Measurements from ENCODE around the gene ERBB2. TPM values are rescaled to one million over a fixed set of nuclear protein-coding genes. Genes with fewer than 3 reads are reported as not detected.
A peak's percentile ranks its signal among the peaks of the same experiment; 100 is the strongest.
"Not testable (repeated sequence)": the region's sequence is repeated elsewhere in the genome, so short reads cannot be mapped to it uniquely, and the experiment has no call there.

Gene ERBB2
- total RNA-seq, 1 donor from 2014 or later, result 64.2 TPM

GRCh38 chr17:39697961-39698360 is 1.9 kb upstream of the ERBB2 start:
- intact Hi-C loops (cut with DNase I), result no loop called here
- ATAC-seq (ENCODE audit: poor library complexity) (no peak), DNase-seq (no peak)

GRCh38 chr17:39699157-39699817 is 577 bp upstream of the ERBB2 start:
- ATAC-seq (ENCODE audit: poor library complexity); intact Hi-C loops (cut with DNase I); DNase-seq: not testable (repeated sequence)

GRCh38 chr17:39700148-39700987 is 504 bp downstream of the ERBB2 start:
- DNase-seq, result no peak
- intact Hi-C loops (cut with DNase I), result no loop called here
- peak; percentile 58 for ATAC-seq (ENCODE audit: poor library complexity)

GRCh38 chr17:39701012-39701783 is 1.3 kb downstream of the ERBB2 start:
- intact Hi-C loops (cut with DNase I), result no loop called here
- ATAC-seq (ENCODE audit: poor library complexity) (no peak), DNase-seq (no peak)

DNA sequence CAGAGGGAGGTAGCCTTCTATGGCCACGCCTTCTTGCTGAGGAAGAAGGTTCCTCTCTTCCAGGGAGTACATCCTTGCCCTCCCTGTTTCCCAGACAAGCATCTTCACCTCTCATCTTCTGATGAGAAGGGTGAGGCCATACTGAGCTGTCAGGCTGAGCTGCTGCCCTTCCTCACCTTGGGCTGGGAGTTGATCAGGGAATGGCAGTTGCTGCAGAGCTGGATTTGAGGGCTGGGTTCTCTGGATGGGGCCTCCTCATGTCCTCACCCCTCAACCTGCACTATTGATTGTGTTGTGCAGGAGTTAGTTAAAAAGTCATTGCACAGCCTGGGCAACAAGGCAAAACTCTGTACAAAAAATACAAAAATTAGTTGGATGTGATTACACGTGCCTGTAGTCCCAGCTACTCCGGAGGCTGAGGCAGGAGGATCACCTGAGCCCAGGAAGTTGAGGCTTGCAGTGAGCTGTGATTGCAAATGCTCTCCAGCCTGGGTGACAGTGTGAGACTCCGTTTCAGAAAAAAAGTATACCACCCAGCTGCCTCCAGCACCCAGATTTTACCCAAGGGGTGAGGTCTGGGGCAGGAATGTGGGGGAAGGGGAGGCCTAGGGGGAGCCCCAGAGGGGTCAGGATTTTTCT is 2.0 kb downstream of the ERBB2 start:
- intact Hi-C loops (cut with DNase I), result no loop called here
- DNase-seq (no peak), ATAC-seq (ENCODE audit: poor library complexity) (no peak)

GRCh38 chr17:39702901-39703893 is 3.3 kb downstream of the ERBB2 start:
- DNase-seq (no peak), ATAC-seq (ENCODE audit: poor library complexity) (no peak)
- intact Hi-C loops (cut with DNase I), result no loop called here

DNA sequence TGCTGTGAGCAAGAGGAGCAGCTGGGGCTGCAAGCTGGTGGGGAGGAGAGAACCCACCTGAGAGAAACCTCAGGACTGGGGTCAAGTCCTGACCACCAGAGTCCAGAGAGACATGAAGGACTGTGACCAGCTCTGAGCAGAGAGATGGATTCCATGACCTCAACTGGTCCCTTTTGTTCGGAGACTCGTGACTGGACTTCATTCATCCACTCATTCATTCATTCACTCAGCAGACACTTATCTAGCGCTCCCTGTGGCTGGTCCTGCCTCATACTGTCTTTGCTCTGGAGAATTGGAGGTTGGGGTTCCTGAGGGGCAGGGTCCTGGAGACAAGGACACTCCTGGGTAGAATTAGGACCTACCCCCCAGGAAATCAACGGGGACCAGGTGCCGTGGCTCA is 4.0 kb downstream of the ERBB2 start:
- DNase-seq (no peak), ATAC-seq (ENCODE audit: poor library complexity) (no peak)
- intact Hi-C loops (cut with DNase I), result no loop called here

- ATAC-seq (ENCODE audit: poor library complexity) (no peak), DNase-seq (no peak)
- intact Hi-C loops (cut with DNase I), result no loop called here
These were observed 5.1 kb downstream of the ERBB2 start for GRCh38 chr17:39704821-39705551.

DNA sequence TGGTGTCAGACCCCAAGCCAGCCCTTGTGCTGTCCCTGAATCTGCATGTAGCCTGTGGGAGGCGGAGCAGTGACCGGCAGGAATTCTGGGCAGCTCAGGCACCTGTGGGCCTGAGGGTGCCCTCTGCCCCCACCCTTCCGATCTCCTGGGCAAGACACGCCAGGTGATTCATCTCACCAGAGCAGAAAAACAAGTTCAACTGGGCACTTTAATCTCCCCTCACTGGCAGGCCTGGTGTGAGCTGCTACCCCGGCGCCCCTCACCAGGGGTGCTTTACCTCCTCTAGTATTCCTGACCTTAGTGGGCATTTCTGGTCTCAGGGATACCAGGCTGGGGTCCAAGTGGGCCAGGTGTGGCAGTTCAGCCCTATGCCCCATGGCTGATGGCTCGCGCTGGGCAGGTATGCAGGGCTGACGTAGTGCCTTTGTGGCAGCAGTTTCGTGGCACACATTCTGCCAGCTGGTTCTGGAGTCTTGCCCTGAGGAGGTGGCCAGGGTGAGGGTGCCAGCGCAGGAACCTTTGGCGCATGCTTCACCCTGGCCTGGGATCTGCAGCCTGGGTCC is 6.0 kb downstream of the ERBB2 start:
- ATAC-seq (ENCODE audit: poor library complexity) (peak; percentile 79), DNase-seq (peak; percentile 72)
- intact Hi-C loops (cut with DNase I), result no loop called here

DNA sequence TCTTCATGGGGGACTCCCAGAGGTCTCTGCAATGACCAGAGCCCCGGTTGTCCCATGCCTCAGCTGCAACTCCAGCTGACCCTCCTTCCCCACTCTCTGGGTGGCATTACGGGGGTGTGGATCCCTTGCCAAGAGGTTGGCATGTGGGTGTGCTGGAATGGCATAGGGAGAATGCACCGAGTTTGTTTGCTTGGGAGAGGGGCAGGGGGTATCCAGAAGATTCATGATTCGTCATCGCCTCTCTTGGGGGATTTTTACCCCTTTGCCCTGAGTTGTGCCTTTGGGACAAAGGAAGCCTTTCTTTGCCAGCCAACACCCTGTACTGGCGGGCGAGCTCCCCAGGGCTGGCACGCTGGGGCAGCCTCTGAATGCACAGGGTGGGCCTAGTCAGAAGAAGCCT is 6.5 kb downstream of the ERBB2 start:
- intact Hi-C loops (cut with DNase I), result no loop called here
- DNase-seq, result no peak
- ATAC-seq (ENCODE audit: poor library complexity), result peak; percentile 3

DNA sequence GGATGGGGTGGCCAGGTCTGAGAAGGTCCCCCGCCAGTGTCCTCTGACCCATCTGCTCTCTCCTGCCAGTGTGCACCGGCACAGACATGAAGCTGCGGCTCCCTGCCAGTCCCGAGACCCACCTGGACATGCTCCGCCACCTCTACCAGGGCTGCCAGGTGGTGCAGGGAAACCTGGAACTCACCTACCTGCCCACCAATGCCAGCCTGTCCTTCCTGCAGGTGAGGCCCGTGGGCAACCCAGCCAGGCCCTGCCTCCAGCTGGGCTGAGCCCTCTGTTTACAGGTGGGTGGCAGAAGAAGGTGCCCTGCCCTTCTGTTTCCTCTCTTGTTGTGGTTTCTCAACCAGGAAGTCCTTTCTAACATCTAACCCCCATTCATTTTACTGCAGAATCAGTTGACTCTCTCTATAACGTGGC is 7.1 kb downstream of the ERBB2 start:
- ATAC-seq (ENCODE audit: poor library complexity), result no peak
- intact Hi-C loops (cut with DNase I), result no loop called here
- DNase-seq, result no peak

- no peak for ATAC-seq (ENCODE audit: poor library complexity)
- DNase-seq, result no peak
- intact Hi-C loops (cut with DNase I), result no loop called here
These were observed 9.6 kb downstream of the ERBB2 start for GRCh38 chr17:39709319-39709997.

DNA sequence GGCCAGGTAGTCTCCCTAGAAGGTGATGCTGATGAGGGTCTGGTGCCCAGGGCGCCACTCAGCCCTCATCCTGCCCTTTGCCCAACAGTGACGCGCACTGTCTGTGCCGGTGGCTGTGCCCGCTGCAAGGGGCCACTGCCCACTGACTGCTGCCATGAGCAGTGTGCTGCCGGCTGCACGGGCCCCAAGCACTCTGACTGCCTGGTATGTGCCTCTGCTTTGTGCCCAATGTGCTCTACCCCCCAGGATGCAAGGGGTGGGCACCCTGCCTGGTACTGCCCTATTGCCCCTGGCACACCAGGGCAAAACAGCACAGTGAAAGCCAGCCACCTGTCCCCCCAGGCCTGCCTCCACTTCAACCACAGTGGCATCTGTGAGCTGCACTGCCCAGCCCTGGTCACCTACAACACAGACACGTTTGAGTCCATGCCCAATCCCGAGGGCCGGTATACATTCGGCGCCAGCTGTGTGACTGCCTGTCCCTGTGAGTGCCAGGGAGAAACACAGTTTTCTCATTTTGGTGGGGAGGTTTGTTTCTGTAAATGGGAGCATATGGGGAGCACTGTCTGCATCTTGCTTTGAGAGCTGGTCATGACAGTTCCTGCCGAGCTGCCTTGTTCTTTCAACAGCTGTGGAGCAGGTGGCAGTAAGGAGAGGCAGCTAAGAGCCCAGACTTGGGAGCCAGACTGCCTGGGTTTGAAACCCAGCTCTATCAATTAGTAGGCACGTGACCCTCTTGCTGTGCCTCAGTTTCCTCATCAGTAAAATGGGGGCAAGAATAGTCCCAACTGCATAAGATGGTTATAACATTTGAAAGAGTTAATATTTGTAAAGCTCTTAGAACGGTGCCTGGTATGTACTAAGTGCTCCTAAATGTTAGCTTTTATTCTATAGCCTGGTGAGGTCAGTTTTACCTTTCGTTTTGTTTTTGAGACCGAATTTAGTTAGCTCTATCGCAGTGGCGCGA is 10.4 kb downstream of the ERBB2 start:
- no peak for DNase-seq
- ATAC-seq (ENCODE audit: poor library complexity), result no peak
- intact Hi-C loops (cut with DNase I), result no loop called here

- DNase-seq; intact Hi-C loops (cut with DNase I); ATAC-seq (ENCODE audit: poor library complexity): not testable (repeated sequence)
These were observed 11.2 kb downstream of the ERBB2 start for GRCh38 chr17:39711071-39711470.

DNA sequence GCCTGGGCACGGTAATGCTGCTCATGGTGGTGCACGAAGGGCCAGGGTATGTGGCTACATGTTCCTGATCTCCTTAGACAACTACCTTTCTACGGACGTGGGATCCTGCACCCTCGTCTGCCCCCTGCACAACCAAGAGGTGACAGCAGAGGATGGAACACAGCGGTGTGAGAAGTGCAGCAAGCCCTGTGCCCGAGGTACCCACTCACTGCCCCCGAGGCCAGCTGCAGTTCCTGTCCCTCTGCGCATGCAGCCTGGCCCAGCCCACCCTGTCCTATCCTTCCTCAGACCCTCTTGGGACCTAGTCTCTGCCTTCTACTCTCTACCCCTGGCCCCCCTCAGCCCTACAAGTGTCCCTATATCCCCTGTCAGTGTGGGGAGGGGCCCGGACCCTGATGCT is 12.0 kb downstream of the ERBB2 start:
- no peak for ATAC-seq (ENCODE audit: poor library complexity)
- intact Hi-C loops (cut with DNase I), result no loop called here
- DNase-seq, result no peak

All from Right ventricle myocardium superior (tissue), 1 donor.